HepG2 (cell line): ENCODE measurements around the gene MTG1.

Experiments used
- ATF5 ChIP-seq: sonication (generic); formaldehyde crosslinking; IDR thresholded peaks from 2 replicates; pipeline ENCODE4 v1.4.0; 2020; ENCODE audit warnings: mild to moderate bottlenecking, low read depth, missing genetic modification reagents
- CREM ChIP-seq, 2 experiments: sonication (generic) in 1 of 2; formaldehyde crosslinking in 1 of 2; IDR thresholded peaks; 2 replicates each; pipeline versions ENCODE4 v1.4.0 to v1.6.1; 2016 to 2020; ENCODE audit warnings: antibody characterized with exemption in 1 of 2, mild to moderate bottlenecking in 1 of 2, missing genetic modification reagents in 1 of 2
- RFX5 ChIP-seq: IDR thresholded peaks from 2 replicates; pipeline ENCODE4 v1.6.1; 2011; ENCODE audit warnings: low read depth, low read length, improper control_type of control experiment
- SP1 ChIP-seq, 2 experiments: fragments of 450-650 bp in 1 of 2; sonication (generic) in 1 of 2; formaldehyde crosslinking in 1 of 2; IDR thresholded peaks; 2 replicates each; pipeline versions ENCODE4 v1.4.0 to v1.6.1; 2016 to 2020; ENCODE audit warnings: missing genetic modification reagents in 1 of 2
- TGIF2 ChIP-seq: IDR thresholded peaks from 2 replicates; pipeline ENCODE4 v1.6.1; 2016; ENCODE audit warnings: control low read depth, missing compliant biosample characterization
- TF ChIP-seq, protein P1 (sequence below): sonication (generic); formaldehyde crosslinking; IDR thresholded peaks from 2 replicates; pipeline ENCODE4 v1.5.0; 2020; ENCODE audit warnings: mild to moderate bottlenecking, missing genetic modification reagents, moderate library complexity

GRCh38 chr10:133459454-133460207, 65.7 kb downstream of the MTG1 start:
- TF ChIP-seq, protein P1, sequence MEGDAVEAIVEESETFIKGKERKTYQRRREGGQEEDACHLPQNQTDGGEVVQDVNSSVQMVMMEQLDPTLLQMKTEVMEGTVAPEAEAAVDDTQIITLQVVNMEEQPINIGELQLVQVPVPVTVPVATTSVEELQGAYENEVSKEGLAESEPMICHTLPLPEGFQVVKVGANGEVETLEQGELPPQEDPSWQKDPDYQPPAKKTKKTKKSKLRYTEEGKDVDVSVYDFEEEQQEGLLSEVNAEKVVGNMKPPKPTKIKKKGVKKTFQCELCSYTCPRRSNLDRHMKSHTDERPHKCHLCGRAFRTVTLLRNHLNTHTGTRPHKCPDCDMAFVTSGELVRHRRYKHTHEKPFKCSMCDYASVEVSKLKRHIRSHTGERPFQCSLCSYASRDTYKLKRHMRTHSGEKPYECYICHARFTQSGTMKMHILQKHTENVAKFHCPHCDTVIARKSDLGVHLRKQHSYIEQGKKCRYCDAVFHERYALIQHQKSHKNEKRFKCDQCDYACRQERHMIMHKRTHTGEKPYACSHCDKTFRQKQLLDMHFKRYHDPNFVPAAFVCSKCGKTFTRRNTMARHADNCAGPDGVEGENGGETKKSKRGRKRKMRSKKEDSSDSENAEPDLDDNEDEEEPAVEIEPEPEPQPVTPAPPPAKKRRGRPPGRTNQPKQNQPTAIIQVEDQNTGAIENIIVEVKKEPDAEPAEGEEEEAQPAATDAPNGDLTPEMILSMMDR (CRISPR knock-in tag), result no peak
- TF ChIP-seq ATF5 (CRISPR knock-in tag), result no peak
- TF ChIP-seq CREM (IDR thresholded peaks at IDR 0.05), result no peak
- TF ChIP-seq CREM (CRISPR knock-in tag; IDR thresholded peaks at IDR 0.05), result no peak
- TF ChIP-seq TGIF2 (CRISPR knock-in tag), result no peak
- TF ChIP-seq SP1 (IDR thresholded peaks at IDR 0.05), result no peak
- no peak for TF ChIP-seq SP1 (CRISPR knock-in tag; IDR thresholded peaks at IDR 0.05)
- TF ChIP-seq RFX5, result no peak
